ENCODE results near the gene MAP2K1.

The MAP2K1 gene

GRCh38 chr15:66483131-66483566 lies 96.4 kb downstream of the MAP2K1 start:
- DNase-seq: no peak
- TF ChIP-seq CTCF (IDR thresholded peaks at IDR 0.05; ENCODE audit: low read depth, low read length): no peak
- H3K36me3 ChIP-seq: peaks cover 10% of the 10 kb centered on the region
- no peaks in the 10 kb centered on the region for H3K27me3 ChIP-seq
- no peak overlapping the region for H3K4me3 ChIP-seq (ENCODE audit: low read depth, low read length)
- no peaks in the 10 kb centered on the region for H3K4me1 ChIP-seq
- no peaks in the 10 kb centered on the region for H3K9me3 ChIP-seq

GRCh38 chr15:66484539-66485112 lies 97.9 kb downstream of the MAP2K1 start:
- peaks cover 13% of the 10 kb centered on the region for H3K36me3 ChIP-seq
- H3K4me1 ChIP-seq: no peaks in the 10 kb centered on the region
- no peaks in the 10 kb centered on the region for H3K9me3 ChIP-seq
- H3K27me3 ChIP-seq: no peaks in the 10 kb centered on the region
- H3K4me3 ChIP-seq (ENCODE audit: low read depth, low read length): no peak overlapping the region
- DNase-seq: no peak
- TF ChIP-seq CTCF (IDR thresholded peaks at IDR 0.05; ENCODE audit: low read depth, low read length): no peak

GRCh38 chr15:66486887-66487286 lies 100.2 kb downstream of the MAP2K1 start:
- Histone ChIP-seq H3K9me3 (no peaks in the 10 kb centered on the region), H3K36me3 (peaks cover 14% of the 10 kb centered on the region), H3K4me3 (ENCODE audit: low read depth, low read length) (no peak overlapping the region), H3K4me1 (no peaks in the 10 kb centered on the region), H3K27me3 (no peaks in the 10 kb centered on the region)
- no peak for DNase-seq
- TF ChIP-seq CTCF (IDR thresholded peaks at IDR 0.05; ENCODE audit: low read depth, low read length): no peak

GRCh38 chr15:66488525-66488924 lies 101.8 kb downstream of the MAP2K1 start:
- no peak for TF ChIP-seq CTCF (IDR thresholded peaks at IDR 0.05; ENCODE audit: low read depth, low read length)
- Histone ChIP-seq H3K4me3 (ENCODE audit: low read depth, low read length) (no peak overlapping the region), H3K27me3 (no peaks in the 10 kb centered on the region), H3K9me3 (no peaks in the 10 kb centered on the region), H3K36me3 (peaks cover 20% of the 10 kb centered on the region), H3K4me1 (no peaks in the 10 kb centered on the region)
- no peak for DNase-seq

- Histone ChIP-seq H3K4me3 (ENCODE audit: low read depth, low read length) (no peak overlapping the region), H3K4me1 (no peaks in the 10 kb centered on the region), H3K36me3 (peaks cover 28% of the 10 kb centered on the region), H3K27me3 (no peaks in the 10 kb centered on the region), H3K9me3 (no peaks in the 10 kb centered on the region)
- no peak for TF ChIP-seq CTCF (IDR thresholded peaks at IDR 0.05; ENCODE audit: low read depth, low read length)
- DNase-seq: no peak
Measured at GRCh38 chr15:66489179-66489791, 102.6 kb downstream of the MAP2K1 start.

GRCh38 chr15:66491846-66492245 lies 105.1 kb downstream of the MAP2K1 start:
- TF ChIP-seq CTCF (IDR thresholded peaks at IDR 0.05; ENCODE audit: low read depth, low read length): no peak
- no peaks in the 10 kb centered on the region for H3K27me3 ChIP-seq
- no peaks in the 10 kb centered on the region for H3K9me3 ChIP-seq
- DNase-seq: no peak
- H3K36me3 ChIP-seq: peaks cover 43% of the 10 kb centered on the region
- H3K4me3 ChIP-seq (ENCODE audit: low read depth, low read length): no peak overlapping the region
- no peaks in the 10 kb centered on the region for H3K4me1 ChIP-seq
